ENCODE data around the gene TANC1.

DNA sequence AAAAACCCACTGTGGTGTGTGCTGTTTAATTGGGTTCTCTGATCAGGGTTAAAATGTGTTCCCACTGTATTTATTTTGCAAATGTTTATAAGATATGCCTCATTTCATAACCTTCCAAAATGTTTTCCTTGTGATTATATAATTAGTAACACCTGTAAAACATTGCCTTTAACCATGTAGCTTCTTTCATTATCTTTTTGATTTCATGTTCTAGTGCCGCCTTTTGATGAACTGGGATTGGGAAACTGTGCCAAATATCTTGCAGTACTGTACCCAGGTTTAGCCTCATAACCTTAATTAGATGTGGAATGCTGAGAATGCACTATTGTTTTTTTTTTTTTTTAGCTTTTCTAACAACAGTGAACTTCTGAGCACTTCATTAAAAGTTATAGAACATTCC is 96.9 kb downstream of the TANC1 start:
- TF ChIP-seq EZH2 (IDR thresholded peaks at IDR 0.05; ENCODE audit: borderline replicate concordance, low read depth, low read length, severe bottlenecking): no peak
- TF ChIP-seq, protein P1, sequence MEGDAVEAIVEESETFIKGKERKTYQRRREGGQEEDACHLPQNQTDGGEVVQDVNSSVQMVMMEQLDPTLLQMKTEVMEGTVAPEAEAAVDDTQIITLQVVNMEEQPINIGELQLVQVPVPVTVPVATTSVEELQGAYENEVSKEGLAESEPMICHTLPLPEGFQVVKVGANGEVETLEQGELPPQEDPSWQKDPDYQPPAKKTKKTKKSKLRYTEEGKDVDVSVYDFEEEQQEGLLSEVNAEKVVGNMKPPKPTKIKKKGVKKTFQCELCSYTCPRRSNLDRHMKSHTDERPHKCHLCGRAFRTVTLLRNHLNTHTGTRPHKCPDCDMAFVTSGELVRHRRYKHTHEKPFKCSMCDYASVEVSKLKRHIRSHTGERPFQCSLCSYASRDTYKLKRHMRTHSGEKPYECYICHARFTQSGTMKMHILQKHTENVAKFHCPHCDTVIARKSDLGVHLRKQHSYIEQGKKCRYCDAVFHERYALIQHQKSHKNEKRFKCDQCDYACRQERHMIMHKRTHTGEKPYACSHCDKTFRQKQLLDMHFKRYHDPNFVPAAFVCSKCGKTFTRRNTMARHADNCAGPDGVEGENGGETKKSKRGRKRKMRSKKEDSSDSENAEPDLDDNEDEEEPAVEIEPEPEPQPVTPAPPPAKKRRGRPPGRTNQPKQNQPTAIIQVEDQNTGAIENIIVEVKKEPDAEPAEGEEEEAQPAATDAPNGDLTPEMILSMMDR (IDR thresholded peaks at IDR 0.05; ENCODE audit: borderline replicate concordance, extremely low read depth, low read length, poor library complexity, severe bottlenecking): no peak

All from DND-41 (cell line).